Measurements from ENCODE around the gene ADGRV1.

The ADGRV1 gene

DNA sequence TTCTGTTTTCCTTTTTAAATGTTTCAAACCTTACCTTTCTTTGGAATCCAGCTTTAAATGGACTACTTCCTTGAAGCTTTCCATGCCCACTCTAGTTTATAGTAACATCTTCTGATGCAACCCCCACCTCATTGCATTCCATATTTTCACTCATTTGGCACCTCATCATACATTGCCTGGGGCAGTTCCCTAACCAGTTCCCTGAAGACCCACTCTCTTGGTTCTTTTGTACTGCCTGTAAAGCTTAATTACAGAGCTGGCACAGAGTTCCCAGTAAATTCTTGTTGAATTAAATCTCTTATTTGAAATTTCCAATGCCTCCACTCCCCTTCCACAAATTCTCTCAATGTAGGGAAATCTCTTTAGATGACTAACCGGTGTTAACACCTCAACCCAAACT lies 567.3 kb downstream of the ADGRV1 start:
- DNase-seq, result no peak

DNA sequence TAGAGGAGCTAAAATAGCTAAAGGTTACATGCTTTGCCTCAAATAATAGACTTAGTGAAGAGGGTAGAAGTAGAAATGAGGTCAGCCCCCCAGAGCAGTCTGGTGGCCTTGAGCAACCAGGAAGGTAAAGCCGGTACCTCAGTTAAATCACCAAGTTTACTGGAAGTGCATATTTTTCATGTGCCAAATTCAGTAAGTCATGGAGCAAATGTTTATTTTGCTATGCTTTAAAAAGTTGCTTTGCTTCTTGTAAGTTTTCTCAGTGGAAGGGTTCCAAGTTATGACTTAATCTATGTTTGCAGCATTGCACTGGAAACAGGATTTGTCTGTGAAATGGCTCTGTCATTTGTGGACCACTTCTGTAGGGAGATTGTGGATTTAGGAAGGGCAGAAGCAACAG lies 567.9 kb downstream of the ADGRV1 start:
- no peak for DNase-seq

GRCh38 chr5:91126888-91127287 lies 568.3 kb downstream of the ADGRV1 start:
- DNase-seq, result no peak

DNA sequence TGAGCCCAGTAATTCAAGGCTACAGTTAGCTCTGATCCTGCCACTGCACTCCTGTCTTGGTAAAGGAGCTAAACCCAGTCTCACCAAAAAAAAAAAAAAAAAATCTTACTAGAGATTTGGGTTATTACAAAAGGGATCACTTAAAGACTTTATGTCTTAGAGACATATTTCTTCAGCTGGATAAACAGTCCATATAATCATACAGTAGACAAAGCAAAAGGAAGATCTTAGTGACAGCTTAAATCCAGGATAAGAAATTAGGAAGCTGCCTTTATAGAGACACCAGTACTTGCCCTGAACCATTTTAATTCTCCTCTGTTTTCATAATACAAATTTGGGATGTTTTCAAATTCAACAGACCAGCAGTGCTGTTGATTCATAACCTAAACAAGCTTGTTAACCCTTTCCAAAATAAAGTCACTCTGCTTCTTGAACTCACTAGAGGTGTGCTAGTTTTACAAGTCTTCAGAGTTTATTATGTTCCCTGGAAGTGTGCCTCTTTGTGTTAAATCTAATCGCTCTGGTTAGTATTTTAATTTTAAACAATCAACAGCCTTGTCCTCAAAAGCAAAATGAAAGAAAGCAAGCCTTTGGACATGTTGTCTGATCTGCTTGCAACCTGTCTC lies 569.0 kb downstream of the ADGRV1 start:
- no peak for DNase-seq

DNA sequence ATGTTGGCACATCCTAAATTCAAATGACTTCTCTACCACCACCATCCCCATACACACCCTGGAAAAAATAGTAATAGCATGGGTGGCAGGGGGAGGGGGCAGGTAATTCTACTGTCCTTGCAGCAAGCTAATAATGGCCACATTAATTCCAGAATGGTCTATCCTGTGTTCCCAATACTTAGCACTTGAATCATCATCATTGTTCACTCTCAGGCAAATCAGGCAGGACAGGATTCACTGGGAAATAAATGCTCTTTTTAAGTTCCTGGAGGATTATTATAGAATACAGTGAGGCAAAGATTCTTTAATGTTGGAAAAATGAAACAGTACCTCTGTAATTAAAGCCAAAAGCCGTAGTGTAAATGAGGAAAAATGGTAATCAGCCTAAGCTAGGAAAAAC lies 570.0 kb downstream of the ADGRV1 start:
- DNase-seq, result no peak

DNA sequence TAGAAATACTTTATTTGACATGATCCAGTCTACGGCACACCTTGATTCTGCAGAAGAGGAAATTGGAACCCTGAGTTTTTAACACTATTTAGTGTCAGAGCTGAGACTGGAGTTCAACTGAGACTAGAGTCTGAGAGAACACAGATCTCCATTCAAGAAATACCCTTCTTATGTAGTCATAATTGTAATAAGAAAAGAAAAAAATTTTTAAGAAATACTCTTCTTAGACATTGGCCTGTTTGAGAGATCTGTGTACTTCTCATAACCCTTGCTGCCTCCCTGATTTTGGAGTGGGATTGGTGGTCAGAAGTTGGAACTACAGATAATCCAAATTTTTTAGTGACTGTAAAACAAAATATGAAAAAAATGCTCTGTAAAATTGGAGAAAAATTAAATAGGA lies 571.2 kb downstream of the ADGRV1 start:
- DNase-seq, result no peak

DNA sequence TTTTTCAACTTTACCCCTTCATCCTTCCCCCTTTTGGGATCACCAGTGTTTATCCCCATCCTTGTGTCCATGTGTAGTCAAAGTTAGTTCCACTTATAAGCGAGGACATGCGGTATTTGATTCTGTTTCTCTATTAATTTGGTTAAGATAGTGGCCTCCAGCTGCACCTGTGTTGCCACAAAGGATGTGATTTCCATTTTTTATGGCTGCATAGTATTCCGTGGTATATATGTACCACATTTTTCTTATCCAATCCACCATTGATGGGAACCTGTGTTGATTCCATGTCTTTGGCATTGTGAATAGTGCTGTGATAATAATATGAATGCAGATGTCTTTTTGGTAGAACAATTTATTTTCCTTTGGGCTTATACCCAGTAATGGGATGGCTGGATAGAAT lies 572.2 kb downstream of the ADGRV1 start:
- DNase-seq, result no peak

DNA sequence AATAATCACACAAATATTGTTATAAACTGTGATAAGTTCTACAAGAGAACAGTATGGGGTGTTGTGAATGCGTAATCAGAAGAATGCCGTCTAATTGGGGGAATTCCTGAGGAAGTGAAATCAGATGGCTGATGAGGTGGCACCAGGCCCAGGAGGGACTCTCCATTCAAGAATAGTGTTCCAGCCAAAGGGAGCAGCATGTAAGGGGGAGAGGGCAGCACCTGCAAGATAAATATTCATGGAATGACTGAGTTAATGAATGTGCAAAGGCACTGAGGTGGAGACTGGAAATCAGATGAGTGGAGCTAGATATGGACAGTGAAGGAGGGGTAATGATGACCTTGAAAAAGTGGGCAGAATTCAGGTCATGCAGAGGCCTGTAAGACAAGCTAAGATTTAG lies 574.0 kb downstream of the ADGRV1 start:
- no peak for DNase-seq

- DNase-seq, result no peak
These were observed 574.6 kb downstream of the ADGRV1 start for GRCh38 chr5:91133183-91133582.

- no peak for DNase-seq
These were observed 577.1 kb downstream of the ADGRV1 start for GRCh38 chr5:91135475-91136248.

GRCh38 chr5:91136271-91136670 lies 577.7 kb downstream of the ADGRV1 start:
- no peak for DNase-seq

DNA sequence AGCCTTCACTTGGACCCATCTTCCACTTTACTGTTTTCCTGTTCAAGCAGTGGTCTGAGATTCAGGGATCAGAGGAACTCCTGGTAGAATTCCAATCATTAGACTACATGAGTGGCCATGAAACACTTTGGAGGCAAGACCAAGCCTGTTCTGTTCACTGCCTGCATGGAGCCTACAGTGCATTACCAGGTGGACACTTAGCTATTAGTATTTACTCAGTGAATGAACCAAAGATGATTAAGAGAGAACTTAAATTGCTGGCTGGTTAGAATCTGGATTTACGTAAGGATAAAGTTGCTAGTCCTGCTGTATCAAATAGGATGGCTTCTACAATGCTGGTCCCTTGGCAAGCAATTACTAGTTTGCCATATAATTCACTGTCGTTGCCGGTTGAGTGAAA lies 579.0 kb downstream of the ADGRV1 start:
- no peak for DNase-seq

GRCh38 chr5:91139572-91140200 lies 581.1 kb downstream of the ADGRV1 start:
- DNase-seq, result no peak

DNA sequence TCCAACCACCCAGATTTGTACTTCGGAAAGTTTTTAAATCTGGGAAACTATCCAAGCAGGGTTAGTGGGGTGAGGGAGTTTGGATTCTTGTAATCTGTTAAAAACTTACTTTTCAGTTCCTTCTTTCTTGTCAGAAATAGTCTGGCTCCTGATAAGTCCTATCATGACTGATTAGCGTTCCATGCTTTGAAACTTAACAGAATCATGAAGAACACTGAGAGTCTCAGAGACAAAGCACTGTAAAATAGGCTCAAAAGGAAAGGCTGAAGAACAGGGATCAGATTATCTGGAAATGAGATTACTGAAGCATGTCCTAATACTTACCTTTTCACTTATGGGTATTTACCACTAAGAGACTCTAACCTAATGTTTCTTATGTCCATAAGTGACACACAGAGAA lies 582.1 kb downstream of the ADGRV1 start:
- DNase-seq, result no peak

- DNase-seq, result no peak
These were observed 583.0 kb downstream of the ADGRV1 start for GRCh38 chr5:91141642-91142041.

DNA sequence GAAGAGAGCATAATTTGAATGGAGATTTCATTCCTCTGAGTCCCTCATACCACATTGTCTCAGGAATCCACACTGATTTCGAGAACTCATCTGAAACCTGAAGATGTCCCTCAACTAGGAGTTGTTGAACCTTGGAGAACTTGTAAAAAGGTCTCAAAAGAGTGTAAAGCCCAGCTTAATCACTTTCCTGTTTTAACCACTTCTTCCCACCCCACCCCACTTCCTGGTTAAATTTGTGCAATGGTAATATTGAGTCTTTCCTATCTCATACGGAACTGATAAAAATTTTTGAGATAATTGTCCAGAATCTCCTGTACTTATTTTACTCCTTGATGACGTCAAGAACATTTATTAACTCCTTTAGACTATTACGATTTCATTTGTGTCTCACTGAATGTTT lies 583.8 kb downstream of the ADGRV1 start:
- no peak for DNase-seq

GRCh38 chr5:91142819-91143218 lies 584.2 kb downstream of the ADGRV1 start:
- DNase-seq, result no peak

DNA sequence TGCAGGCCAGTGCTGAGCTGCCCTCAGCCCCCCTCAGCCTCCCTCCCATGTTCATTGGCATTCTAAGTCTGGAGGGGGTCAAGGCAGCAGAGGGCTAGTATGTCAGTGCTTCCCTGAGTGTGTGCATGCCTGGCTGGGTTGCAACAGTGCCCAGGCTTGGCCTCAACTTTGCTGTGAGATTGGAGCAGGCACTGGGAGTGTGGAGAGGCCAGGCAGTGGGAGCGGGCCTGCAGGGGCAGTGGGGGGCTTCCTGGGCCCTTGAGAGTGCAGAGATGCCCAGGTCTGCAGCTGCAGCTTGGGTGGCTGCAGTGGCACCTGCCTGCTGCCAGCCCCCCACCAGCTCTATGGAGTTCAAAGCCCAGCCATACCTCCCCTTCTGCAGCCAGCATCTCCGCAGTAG lies 585.2 kb downstream of the ADGRV1 start:
- DNase-seq, result no peak

DNA sequence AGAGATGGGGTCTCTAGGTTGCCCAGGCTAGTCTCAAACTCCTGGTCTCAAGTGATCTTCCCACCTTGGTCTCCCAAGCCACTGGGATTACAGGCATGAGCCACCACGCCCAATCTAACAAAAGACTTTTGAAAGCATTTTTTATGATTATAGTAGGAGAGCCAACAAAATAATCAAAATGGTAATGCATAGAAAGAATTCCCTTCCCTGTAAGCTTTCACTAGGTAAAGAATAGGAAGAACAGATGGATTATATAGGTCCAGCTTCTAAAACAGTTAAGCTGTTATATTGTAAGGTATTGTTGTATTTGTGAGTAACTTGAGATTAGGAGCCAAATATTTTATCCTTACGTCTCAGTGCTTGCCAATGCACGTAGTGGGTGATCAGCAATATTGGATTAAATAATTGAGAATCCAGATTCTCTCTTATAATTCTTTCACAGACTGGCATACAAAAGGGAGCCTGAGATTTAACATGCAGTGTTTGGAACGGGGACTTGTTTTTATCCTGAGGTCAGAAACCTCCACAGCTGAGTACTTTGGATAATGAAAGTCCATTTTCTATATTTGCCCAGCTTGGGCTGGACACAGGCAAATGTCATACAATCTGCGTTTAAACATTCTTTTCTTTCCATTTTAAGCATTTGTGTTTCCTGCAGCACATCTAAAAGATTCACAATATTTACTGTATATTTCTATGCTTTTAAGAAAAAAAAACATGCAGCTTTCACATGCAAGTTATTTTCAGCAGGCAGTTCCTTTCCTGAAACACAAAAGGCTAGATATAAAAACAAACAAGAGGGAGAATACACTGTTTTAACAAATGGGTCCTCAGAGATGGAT lies 586.1 kb downstream of the ADGRV1 start:
- no peak for DNase-seq

- DNase-seq, result no peak
These were observed 586.7 kb downstream of the ADGRV1 start for GRCh38 chr5:91145333-91145620.

- DNase-seq, result no peak
These were observed 587.6 kb downstream of the ADGRV1 start for GRCh38 chr5:91146230-91146629.

GRCh38 chr5:91146905-91147600 lies 588.5 kb downstream of the ADGRV1 start:
- no peak for DNase-seq

- DNase-seq, result no peak
These were observed 591.6 kb downstream of the ADGRV1 start for GRCh38 chr5:91150234-91150633.
